Right lobe of liver (tissue), 4 donors: ENCODE data around the gene DUSP8.

Experiments used
- CTCF ChIP-seq, 4 donors: fragments of 200-600 bp in 3 of 4; fragments of 450-650 bp in 1 of 4; IDR thresholded peaks; one replicate each; pipeline versions ENCODE4 v1.5.1 to v1.8.0; 2016 to 2022; ENCODE audit warnings: antibody characterized with exemption in 4 of 4, mild to moderate bottlenecking in 2 of 4
- POLR2A ChIP-seq: fragments of 450-650 bp; IDR thresholded peaks from one replicate; pipeline ENCODE4 v1.6.1; 2017; ENCODE audit warnings: antibody characterized with exemption, mild to moderate bottlenecking
- donor health status: DM: no; HTN: no; CAD: no.
- donor health status: DM: no; HTN: no; CAD: no.
- donor health status: DM: no; HTN: yes; CAD: no.

GRCh38 chr11:1563697-1564534 lies 8.2 kb downstream of the DUSP8 start:
- no peak for TF ChIP-seq CTCF (IDR thresholded peaks at IDR 0.05)
- no peak for TF ChIP-seq POLR2A
